ENCODE results near the gene PARK7.

DNA sequence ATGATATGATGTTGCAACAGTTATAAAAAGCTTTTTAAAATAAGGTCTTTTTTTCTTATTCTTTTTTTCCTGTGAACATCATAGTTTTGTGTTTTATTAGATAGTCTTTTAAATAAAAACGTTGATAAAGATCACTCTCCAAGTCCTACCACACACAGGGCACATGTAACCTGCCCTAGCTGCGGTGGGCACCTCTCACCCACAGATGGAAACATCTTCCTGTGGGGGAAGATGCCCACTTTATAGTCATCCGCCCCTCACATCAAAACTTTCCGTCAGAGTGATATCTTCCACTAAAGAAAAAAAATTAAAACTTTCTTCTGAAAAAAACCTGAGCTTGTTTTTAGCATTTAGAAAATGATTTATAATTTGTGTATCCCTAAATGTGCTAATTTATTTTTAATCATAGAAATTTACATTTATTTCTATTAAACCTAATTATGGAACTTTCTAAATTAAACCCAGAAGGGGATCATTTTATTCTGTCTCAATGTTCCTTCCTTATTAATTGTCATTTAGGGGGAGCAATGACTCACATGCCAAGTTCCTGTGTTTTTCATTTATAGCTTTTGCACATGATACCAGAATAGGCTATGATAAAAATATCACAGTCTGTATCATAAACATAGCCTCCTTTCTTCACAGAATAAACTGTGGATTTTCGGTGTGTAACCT lies 45.5 kb upstream of the PARK7 start:
- TF ChIP-seq, protein P1, sequence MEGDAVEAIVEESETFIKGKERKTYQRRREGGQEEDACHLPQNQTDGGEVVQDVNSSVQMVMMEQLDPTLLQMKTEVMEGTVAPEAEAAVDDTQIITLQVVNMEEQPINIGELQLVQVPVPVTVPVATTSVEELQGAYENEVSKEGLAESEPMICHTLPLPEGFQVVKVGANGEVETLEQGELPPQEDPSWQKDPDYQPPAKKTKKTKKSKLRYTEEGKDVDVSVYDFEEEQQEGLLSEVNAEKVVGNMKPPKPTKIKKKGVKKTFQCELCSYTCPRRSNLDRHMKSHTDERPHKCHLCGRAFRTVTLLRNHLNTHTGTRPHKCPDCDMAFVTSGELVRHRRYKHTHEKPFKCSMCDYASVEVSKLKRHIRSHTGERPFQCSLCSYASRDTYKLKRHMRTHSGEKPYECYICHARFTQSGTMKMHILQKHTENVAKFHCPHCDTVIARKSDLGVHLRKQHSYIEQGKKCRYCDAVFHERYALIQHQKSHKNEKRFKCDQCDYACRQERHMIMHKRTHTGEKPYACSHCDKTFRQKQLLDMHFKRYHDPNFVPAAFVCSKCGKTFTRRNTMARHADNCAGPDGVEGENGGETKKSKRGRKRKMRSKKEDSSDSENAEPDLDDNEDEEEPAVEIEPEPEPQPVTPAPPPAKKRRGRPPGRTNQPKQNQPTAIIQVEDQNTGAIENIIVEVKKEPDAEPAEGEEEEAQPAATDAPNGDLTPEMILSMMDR (IDR thresholded peaks at IDR 0.05): no peak
- no peak for TF ChIP-seq POLR2A (IDR thresholded peaks at IDR 0.05)

All from adrenal gland (tissue), 5 donors.